ENCODE data around the gene GNA15. TPM values are rescaled to one million over a fixed set of nuclear protein-coding genes. Genes with fewer than 3 reads are reported as not detected.
A peak's percentile ranks its signal among the peaks of the same experiment; 100 is the strongest.

GNA15 gene
- total and polyA plus RNA-seq, 2 donors, result 21.8 to 58.5 TPM

- DNase-seq (ENCODE audit: low read depth in 6 of 9, low spot score in 9 of 9), result no peak
- no peaks in the 10 kb centered on the region for H3K27me3 ChIP-seq (ENCODE audit: control insufficient read depth in 2 of 2, insufficient read depth in 1 of 2, low read length in 1 of 2)
- no peak overlapping the region for H3K4me3 ChIP-seq (ENCODE audit: low read length in 2 of 2)
- peaks cover 0 to 4% of the 10 kb centered on the region in 2 donors for H3K9me3 ChIP-seq (ENCODE audit: control insufficient read depth in 2 of 2, insufficient read depth in 1 of 2, low read length in 1 of 2)
- no peaks in the 10 kb centered on the region for H3K4me1 ChIP-seq (ENCODE audit: control insufficient read depth in 2 of 2, insufficient read depth in 2 of 2, low read length in 2 of 2)
- peaks cover 29 to 49% of the 10 kb centered on the region in 2 donors for H3K36me3 ChIP-seq (ENCODE audit: control insufficient read depth in 2 of 2, insufficient read depth in 2 of 2, low read length in 1 of 2)
- no peak overlapping the region for H3K27ac ChIP-seq (ENCODE audit: low read depth in 1 of 2, low read length in 1 of 2)
- WGBS, result 96% methylated on average over 35 of the region's 35 CpGs
Measured at GRCh38 chr19:3204646-3205275, 68.9 kb downstream of the GNA15 start.

DNA sequence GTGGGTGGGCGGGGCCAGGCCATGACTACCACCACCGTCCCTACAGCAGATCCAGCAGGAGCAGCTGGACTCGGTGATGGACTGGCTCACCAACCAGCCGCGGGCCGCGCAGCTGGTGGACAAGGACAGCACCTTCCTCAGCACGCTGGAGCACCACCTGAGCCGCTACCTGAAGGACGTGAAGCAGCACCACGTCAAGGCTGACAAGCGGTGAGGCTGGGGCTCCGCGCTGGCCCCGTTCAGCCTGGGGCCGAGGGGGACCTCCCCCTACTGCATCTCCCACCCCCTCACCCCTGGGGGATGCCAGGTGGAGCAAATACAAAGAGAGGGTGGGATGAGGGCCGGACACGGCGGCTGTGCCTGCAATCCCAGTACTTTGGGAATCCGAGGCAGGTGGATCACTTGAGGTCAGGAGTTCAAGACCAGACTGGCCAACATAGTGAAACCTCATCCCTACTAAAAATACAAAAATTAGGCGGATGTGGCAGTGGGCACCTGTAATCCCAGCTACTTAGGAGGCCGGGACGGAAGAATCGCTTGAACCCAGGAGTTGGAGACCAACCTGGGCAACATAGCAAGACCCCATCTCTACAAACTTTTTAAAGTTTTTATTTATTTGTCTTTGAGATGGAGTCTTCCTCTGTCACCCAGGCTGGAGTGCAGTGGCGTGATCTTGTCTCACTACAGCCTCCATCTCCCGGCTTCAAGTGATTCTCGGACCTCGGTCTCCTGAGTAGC is 70.6 kb downstream of the GNA15 start:
- Histone ChIP-seq H3K27me3 (ENCODE audit: control insufficient read depth in 2 of 2, insufficient read depth in 1 of 2, low read length in 1 of 2) (no peaks in the 10 kb centered on the region), H3K4me3 (ENCODE audit: low read length in 2 of 2) (no peak overlapping the region), H3K4me1 (ENCODE audit: control insufficient read depth in 2 of 2, insufficient read depth in 2 of 2, low read length in 2 of 2) (no peaks in the 10 kb centered on the region), H3K36me3 (ENCODE audit: control insufficient read depth in 2 of 2, insufficient read depth in 2 of 2, low read length in 1 of 2) (peaks cover 29 to 49% of the 10 kb centered on the region in 2 donors), H3K9me3 (ENCODE audit: control insufficient read depth in 2 of 2, insufficient read depth in 1 of 2, low read length in 1 of 2) (peaks cover 0 to 4% of the 10 kb centered on the region in 2 donors), H3K27ac (ENCODE audit: low read depth in 1 of 2, low read length in 1 of 2) (no peak overlapping the region)
- DNase-seq (ENCODE audit: low read depth in 6 of 9, low spot score in 9 of 9), result no peak
- 98% methylated on average over 28 of the region's 28 CpGs for WGBS

- DNase-seq (ENCODE audit: low read depth in 6 of 9, low spot score in 9 of 9), result no peak
- 97% methylated on average over 43 of the region's 43 CpGs for WGBS
- H3K27ac ChIP-seq (ENCODE audit: low read depth in 1 of 2, low read length in 1 of 2), result no peak overlapping the region
- peaks cover 29 to 49% of the 10 kb centered on the region in 2 donors for H3K36me3 ChIP-seq (ENCODE audit: control insufficient read depth in 2 of 2, insufficient read depth in 2 of 2, low read length in 1 of 2)
- H3K4me1 ChIP-seq (ENCODE audit: control insufficient read depth in 2 of 2, insufficient read depth in 2 of 2, low read length in 2 of 2), result no peaks in the 10 kb centered on the region
- H3K4me3 ChIP-seq (ENCODE audit: low read length in 2 of 2), result no peak overlapping the region
- no peaks in the 10 kb centered on the region for H3K9me3 ChIP-seq (ENCODE audit: control insufficient read depth in 2 of 2, insufficient read depth in 1 of 2, low read length in 1 of 2)
- no peaks in the 10 kb centered on the region for H3K27me3 ChIP-seq (ENCODE audit: control insufficient read depth in 2 of 2, insufficient read depth in 1 of 2, low read length in 1 of 2)
Measured at GRCh38 chr19:3207461-3208242, 71.8 kb downstream of the GNA15 start.

- peaks cover 28 to 49% of the 10 kb centered on the region in 2 donors for H3K36me3 ChIP-seq (ENCODE audit: control insufficient read depth in 2 of 2, insufficient read depth in 2 of 2, low read length in 1 of 2)
- H3K27ac ChIP-seq (ENCODE audit: low read depth in 1 of 2, low read length in 1 of 2), result no peak overlapping the region
- no peak for DNase-seq (ENCODE audit: low read depth in 6 of 9, low spot score in 9 of 9)
- 96% methylated on average over 33 of the region's 33 CpGs for WGBS
- no peak overlapping the region for H3K4me3 ChIP-seq (ENCODE audit: low read length in 2 of 2)
- no peaks in the 10 kb centered on the region for H3K27me3 ChIP-seq (ENCODE audit: control insufficient read depth in 2 of 2, insufficient read depth in 1 of 2, low read length in 1 of 2)
- H3K9me3 ChIP-seq (ENCODE audit: control insufficient read depth in 2 of 2, insufficient read depth in 1 of 2, low read length in 1 of 2), result no peaks in the 10 kb centered on the region
- H3K4me1 ChIP-seq (ENCODE audit: control insufficient read depth in 2 of 2, insufficient read depth in 2 of 2, low read length in 2 of 2), result no peaks in the 10 kb centered on the region
Measured at GRCh38 chr19:3208317-3209207, 72.7 kb downstream of the GNA15 start.

DNA sequence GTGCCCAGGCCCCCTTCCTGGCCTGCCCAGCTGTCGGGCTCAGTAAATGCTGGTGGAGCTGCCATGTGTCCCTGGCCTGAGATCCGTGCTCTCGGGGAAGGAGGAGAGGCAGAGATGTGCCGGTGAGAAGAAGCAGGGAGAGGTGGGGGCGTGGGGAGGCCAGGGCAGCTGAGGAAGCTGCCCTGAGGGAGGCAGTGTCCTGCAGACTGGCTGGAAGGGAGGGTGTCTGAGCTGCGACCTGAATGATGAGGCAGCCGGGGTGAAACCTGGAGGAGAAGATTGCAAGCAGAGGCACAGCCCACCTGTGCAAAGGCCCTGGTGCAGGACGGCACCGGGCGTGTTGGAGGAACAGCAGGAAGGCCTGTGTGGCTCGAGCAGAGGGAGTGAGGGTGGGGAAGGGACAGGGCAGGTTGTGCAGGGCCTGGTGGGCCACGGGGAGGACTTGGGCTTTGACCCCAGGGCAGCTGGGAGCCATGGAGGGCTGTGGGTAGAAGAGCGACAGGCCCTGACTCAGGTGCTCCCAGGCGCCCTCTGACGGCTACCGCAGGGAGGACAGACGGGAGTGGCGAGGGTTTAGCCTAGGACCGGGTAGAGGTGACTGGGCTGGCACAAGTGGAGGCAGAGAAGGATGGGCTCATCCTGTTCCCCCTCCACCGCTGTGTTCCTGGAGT is 74.6 kb downstream of the GNA15 start:
- H3K4me3 ChIP-seq (ENCODE audit: low read length in 2 of 2), result no peak overlapping the region
- H3K27me3 ChIP-seq (ENCODE audit: control insufficient read depth in 2 of 2, insufficient read depth in 1 of 2, low read length in 1 of 2), result no peaks in the 10 kb centered on the region
- peaks cover 20 to 30% of the 10 kb centered on the region in 2 donors for H3K36me3 ChIP-seq (ENCODE audit: control insufficient read depth in 2 of 2, insufficient read depth in 2 of 2, low read length in 1 of 2)
- WGBS, result 57% methylated on average over 20 of the region's 20 CpGs
- DNase-seq (ENCODE audit: low read depth in 6 of 9, low spot score in 9 of 9), result peak in 4 of 9 donors; percentile 30 to 60 (median 48)
- H3K9me3 ChIP-seq (ENCODE audit: control insufficient read depth in 2 of 2, insufficient read depth in 1 of 2, low read length in 1 of 2), result no peaks in the 10 kb centered on the region
- no peak overlapping the region for H3K27ac ChIP-seq (ENCODE audit: low read depth in 1 of 2, low read length in 1 of 2)
- H3K4me1 ChIP-seq (ENCODE audit: control insufficient read depth in 2 of 2, insufficient read depth in 2 of 2, low read length in 2 of 2), result no peaks in the 10 kb centered on the region

- H3K27ac ChIP-seq (ENCODE audit: low read depth in 1 of 2, low read length in 1 of 2), result no peak overlapping the region
- no peak for DNase-seq (ENCODE audit: low read depth in 6 of 9, low spot score in 9 of 9)
- H3K36me3 ChIP-seq (ENCODE audit: control insufficient read depth in 2 of 2, insufficient read depth in 2 of 2, low read length in 1 of 2), result peaks cover 20 to 24% of the 10 kb centered on the region in 2 donors
- H3K27me3 ChIP-seq (ENCODE audit: control insufficient read depth in 2 of 2, insufficient read depth in 1 of 2, low read length in 1 of 2), result no peaks in the 10 kb centered on the region
- no peaks in the 10 kb centered on the region for H3K4me1 ChIP-seq (ENCODE audit: control insufficient read depth in 2 of 2, insufficient read depth in 2 of 2, low read length in 2 of 2)
- H3K4me3 ChIP-seq (ENCODE audit: low read length in 2 of 2), result no peak overlapping the region
- no peaks in the 10 kb centered on the region for H3K9me3 ChIP-seq (ENCODE audit: control insufficient read depth in 2 of 2, insufficient read depth in 1 of 2, low read length in 1 of 2)
- 86% methylated on average over 12 of the region's 12 CpGs for WGBS
Measured at GRCh38 chr19:3211191-3211590, 75.4 kb downstream of the GNA15 start.

DNA sequence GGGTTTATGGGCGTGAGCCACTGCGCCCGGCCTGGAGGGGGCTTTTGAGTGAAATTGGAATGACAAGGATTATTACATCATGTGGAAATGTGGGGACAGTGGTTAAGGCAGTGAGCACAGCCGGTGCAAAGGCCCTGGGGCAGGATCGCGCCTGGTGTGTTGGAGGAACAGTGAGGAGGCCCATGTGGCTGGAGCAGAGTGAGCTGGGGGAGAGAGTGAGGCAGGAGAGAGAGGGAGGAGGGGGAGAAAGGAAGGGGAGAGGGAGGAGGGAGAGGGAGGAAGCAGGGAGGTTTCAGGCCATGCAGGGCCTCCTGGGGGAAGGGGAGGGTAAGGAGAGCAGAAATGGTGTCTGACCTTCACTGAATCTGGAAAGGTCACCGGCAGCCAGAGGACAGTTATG is 77.3 kb downstream of the GNA15 start:
- no peaks in the 10 kb centered on the region for H3K27me3 ChIP-seq (ENCODE audit: control insufficient read depth in 2 of 2, insufficient read depth in 1 of 2, low read length in 1 of 2)
- no peak overlapping the region for H3K4me3 ChIP-seq (ENCODE audit: low read length in 2 of 2)
- no peaks in the 10 kb centered on the region for H3K4me1 ChIP-seq (ENCODE audit: control insufficient read depth in 2 of 2, insufficient read depth in 2 of 2, low read length in 2 of 2)
- H3K9me3 ChIP-seq (ENCODE audit: control insufficient read depth in 2 of 2, insufficient read depth in 1 of 2, low read length in 1 of 2), result no peaks in the 10 kb centered on the region
- WGBS, result 98% methylated on average over 7 of the region's 7 CpGs
- no peak overlapping the region for H3K27ac ChIP-seq (ENCODE audit: low read depth in 1 of 2, low read length in 1 of 2)
- H3K36me3 ChIP-seq (ENCODE audit: control insufficient read depth in 2 of 2, insufficient read depth in 2 of 2, low read length in 1 of 2), result peaks cover 5 to 7% of the 10 kb centered on the region in 2 donors
- DNase-seq (ENCODE audit: low read depth in 6 of 9, low spot score in 9 of 9), result no peak
